SK-N-MC (cell line): ENCODE data around the gene ALPL.

Experiments used
- DNase-seq: peaks from one replicate; pipeline ENCODE4 v3.0.0-alpha.2; 2011; ENCODE audit warnings: low read depth, low spot score
- H3K27ac ChIP-seq: fragments of 200-600 bp; sonication (generic); 2 replicates; pipeline ENCODE4 v1.5.1; 2016; ENCODE audit warnings: mixed run types
- H3K36me3 ChIP-seq: fragments of 200-600 bp; sonication (generic); 2 replicates; pipeline ENCODE4 v1.6.1; 2017; ENCODE audit warnings: antibody characterized with exemption, low read length, mixed read lengths; ENCODE audit not compliant: insufficient read depth
- H3K4me3 ChIP-seq: fragments of 200-600 bp; sonication (generic); 2 replicates; pipeline ENCODE4 v1.5.1; 2016
- H3K9ac ChIP-seq: fragments of 200-600 bp; sonication (generic); 2 replicates; pipeline ENCODE4 v1.8.0; 2017; ENCODE audit warnings: mixed run types, mixed read lengths; ENCODE audit not compliant: insufficient read length
- H3K9me3 ChIP-seq: fragments of 200-600 bp; sonication (generic); 2 replicates; pipeline ENCODE4 v1.6.1; 2017; ENCODE audit warnings: low read depth, mild to moderate bottlenecking, antibody characterized with exemption, low read length, moderate library complexity, mixed read lengths
- EZH2 ChIP-seq: fragments of 200-600 bp; sonication (generic); IDR thresholded peaks from one replicate; pipeline ENCODE4 v1.6.1; 2017; ENCODE audit warnings: antibody characterized with exemption
- FOXP2 ChIP-seq: optimal IDR thresholded peaks from 2 replicates; pipeline ENCODE3; 2011; ENCODE audit warnings: mild to moderate bottlenecking, moderate library complexity; ENCODE audit not compliant: insufficient read depth; ENCODE audit errors: extremely low read length, control extremely low read depth
- POLR2AphosphoS5 ChIP-seq: IDR thresholded peaks from 2 replicates; pipeline ENCODE4 v1.6.1; 2012; ENCODE audit warnings: mild to moderate bottlenecking, low read depth, low read length, borderline replicate concordance

The ALPL gene

GRCh38 chr1:21521717-21522060 is 12.5 kb downstream of the ALPL start:
- Histone ChIP-seq H3K4me3 (no peak overlapping the region), H3K36me3 (peaks cover 2% of the 10 kb centered on the region; the same call in 1 of the 2 replicates), H3K9me3 (no peaks in the 10 kb centered on the region), H3K27ac (no peak overlapping the region), H3K9ac (no peak overlapping the region)
- DNase-seq: no peak
- TF ChIP-seq FOXP2: no peak

- DNase-seq: no peak
- no peaks in the 10 kb centered on the region for H3K9me3 ChIP-seq
- no peak for TF ChIP-seq EZH2
- TF ChIP-seq POLR2AphosphoS5: no peak
- no peak for TF ChIP-seq FOXP2
- H3K9ac ChIP-seq: no peak overlapping the region
- H3K36me3 ChIP-seq: no peaks in the 10 kb centered on the region
- no peak overlapping the region for H3K4me3 ChIP-seq
- no peak overlapping the region for H3K27ac ChIP-seq
Observed at GRCh38 chr1:21522525-21523038, 13.4 kb downstream of the ALPL start.

- no peak for DNase-seq
- H3K27ac ChIP-seq: no peak overlapping the region
- no peak overlapping the region for H3K9ac ChIP-seq
- H3K36me3 ChIP-seq: no peaks in the 10 kb centered on the region
- no peak overlapping the region for H3K4me3 ChIP-seq
- TF ChIP-seq POLR2AphosphoS5: no peak
- TF ChIP-seq FOXP2: no peak
- no peak for TF ChIP-seq EZH2
- no peaks in the 10 kb centered on the region for H3K9me3 ChIP-seq
Observed at GRCh38 chr1:21523297-21523813, 14.1 kb downstream of the ALPL start.

GRCh38 chr1:21524220-21524619 is 15.0 kb downstream of the ALPL start:
- Histone ChIP-seq H3K9ac (no peak overlapping the region), H3K36me3 (no peaks in the 10 kb centered on the region), H3K4me3 (no peak overlapping the region), H3K27ac (no peak overlapping the region), H3K9me3 (no peaks in the 10 kb centered on the region)
- DNase-seq: no peak
- no peak for TF ChIP-seq EZH2
- TF ChIP-seq POLR2AphosphoS5: no peak
- no peak for TF ChIP-seq FOXP2

GRCh38 chr1:21524686-21525339 is 15.6 kb downstream of the ALPL start:
- Histone ChIP-seq H3K4me3 (no peak overlapping the region), H3K9ac (no peak overlapping the region), H3K9me3 (no peaks in the 10 kb centered on the region), H3K36me3 (no peaks in the 10 kb centered on the region), H3K27ac (no peak overlapping the region)
- DNase-seq: no peak
- no peak for TF ChIP-seq FOXP2
- no peak for TF ChIP-seq EZH2
- TF ChIP-seq POLR2AphosphoS5: no peak

GRCh38 chr1:21525340-21525717 is 16.1 kb downstream of the ALPL start:
- no peak for DNase-seq
- H3K27ac ChIP-seq: no peak overlapping the region
- H3K9ac ChIP-seq: no peak overlapping the region
- H3K9me3 ChIP-seq: no peaks in the 10 kb centered on the region
- no peak overlapping the region for H3K4me3 ChIP-seq
- H3K36me3 ChIP-seq: 0 out of 2 replicates have a peak, but pooled peaks cover 4% of the 10 kb centered on the region
- TF ChIP-seq POLR2AphosphoS5: no peak
- TF ChIP-seq FOXP2: no peak
- TF ChIP-seq EZH2: no peak

GRCh38 chr1:21526441-21526840 is 17.2 kb downstream of the ALPL start:
- Histone ChIP-seq H3K4me3 (no peak overlapping the region), H3K9ac (no peak overlapping the region), H3K36me3 (0 out of 2 replicates have a peak, but pooled peaks cover 5% of the 10 kb centered on the region), H3K27ac (peak overlapping the region; percentile 22), H3K9me3 (no peaks in the 10 kb centered on the region)
- no peak for DNase-seq
- TF ChIP-seq FOXP2: no peak
- no peak for TF ChIP-seq EZH2
- no peak for TF ChIP-seq POLR2AphosphoS5

- TF ChIP-seq FOXP2: no peak
- TF ChIP-seq POLR2AphosphoS5: no peak
- TF ChIP-seq EZH2: no peak
- H3K4me3 ChIP-seq: no peak overlapping the region
Observed at GRCh38 chr1:21530368-21531016, 21.3 kb downstream of the ALPL start.

More at GRCh38 chr1:21530368-21531016, 21.3 kb downstream of the ALPL start:
- Histone ChIP-seq H3K9me3 (no peaks in the 10 kb centered on the region), H3K27ac (no peak overlapping the region), H3K9ac (no peak overlapping the region), H3K36me3 (peaks cover 5% of the 10 kb centered on the region; the same call in 1 of the 2 replicates)
- no peak for DNase-seq
